BJ (cell line): ENCODE measurements around the gene ZFR2. TPM values are rescaled to one million over a fixed set of nuclear protein-coding genes. Genes with fewer than 3 reads are reported as not detected.

ENCODE experiments used
- CTCF ChIA-PET: fragments of 350-600 bp; formaldehyde crosslinking; extraction: SDS; loops from one replicate; lab custom pipeline; 2021; ENCODE audit warnings: antibody characterized with exemption, inconsistent platforms; lab: Yijun Ruan, JAX
- POLR2A ChIA-PET: fragments of 300-600 bp; sonication (Branson Sonifier 250); formaldehyde crosslinking; extraction: SDS; loops from one replicate; lab custom pipeline; 2021; ENCODE audit warnings: antibody characterized with exemption; lab: Charles Lee
- DNase-seq: peaks from one replicate; pipeline ENCODE4 v3.0.0-alpha.2; 2011; ENCODE audit warnings: low read depth
- H3K27me3 ChIP-seq: 2 replicates; pipeline ENCODE4 v1.6.0; 2011; ENCODE audit warnings: low read length; ENCODE audit not compliant: control insufficient read depth, insufficient read depth
- H3K36me3 ChIP-seq: 2 replicates; pipeline ENCODE4 v1.5.1; 2011; ENCODE audit warnings: low read length; ENCODE audit not compliant: control insufficient read depth, insufficient read depth
- H3K4me3 ChIP-seq: 2 replicates; pipeline ENCODE4 v1.5.1; 2011; ENCODE audit warnings: low read depth, mild to moderate bottlenecking, control low read depth, low read length
- polyA plus RNA-seq: library from polyadenylated mRNA; depleted of rRNA; stranded (reverse); fragments of >200 nt; gene quantifications from 2 replicates; pipeline ENCODE4 v1.2.3, GENCODE V29; 2011
- TF ChIP-seq, protein P1 (sequence below): IDR thresholded peaks from 2 replicates; pipeline ENCODE4 v1.5.1; 2011; ENCODE audit warnings: low read depth, mild to moderate bottlenecking, control low read depth, inconsistent platforms, low read length, moderate library complexity; ENCODE audit not compliant: insufficient read depth

The ZFR2 gene
- polyA plus RNA-seq, 1 experiment: 0.15 TPM

DNA sequence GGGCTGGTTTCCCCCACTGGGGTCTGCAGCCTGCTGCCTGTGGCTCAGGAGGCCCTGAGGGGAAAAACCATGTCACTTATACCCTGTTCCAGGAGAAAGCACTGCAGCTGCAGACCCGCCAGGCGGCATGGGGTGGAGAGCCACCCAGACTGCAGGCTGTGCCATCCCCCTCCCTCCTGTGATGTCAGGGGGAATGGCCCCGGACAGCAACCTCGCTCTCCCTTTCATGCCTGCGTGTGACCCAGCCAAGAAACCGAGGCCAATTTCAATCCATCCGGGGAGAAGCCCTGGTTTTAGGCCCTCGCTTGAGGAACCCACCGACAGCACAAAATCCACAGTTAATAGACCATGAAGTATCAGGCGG is 45.5 kb downstream of the ZFR2 start:
- no peak for DNase-seq
- Histone ChIP-seq H3K36me3 (no peaks in the 10 kb centered on the region), H3K27me3 (no peaks in the 10 kb centered on the region), H3K4me3 (no peak overlapping the region)
- TF ChIP-seq, protein P1, sequence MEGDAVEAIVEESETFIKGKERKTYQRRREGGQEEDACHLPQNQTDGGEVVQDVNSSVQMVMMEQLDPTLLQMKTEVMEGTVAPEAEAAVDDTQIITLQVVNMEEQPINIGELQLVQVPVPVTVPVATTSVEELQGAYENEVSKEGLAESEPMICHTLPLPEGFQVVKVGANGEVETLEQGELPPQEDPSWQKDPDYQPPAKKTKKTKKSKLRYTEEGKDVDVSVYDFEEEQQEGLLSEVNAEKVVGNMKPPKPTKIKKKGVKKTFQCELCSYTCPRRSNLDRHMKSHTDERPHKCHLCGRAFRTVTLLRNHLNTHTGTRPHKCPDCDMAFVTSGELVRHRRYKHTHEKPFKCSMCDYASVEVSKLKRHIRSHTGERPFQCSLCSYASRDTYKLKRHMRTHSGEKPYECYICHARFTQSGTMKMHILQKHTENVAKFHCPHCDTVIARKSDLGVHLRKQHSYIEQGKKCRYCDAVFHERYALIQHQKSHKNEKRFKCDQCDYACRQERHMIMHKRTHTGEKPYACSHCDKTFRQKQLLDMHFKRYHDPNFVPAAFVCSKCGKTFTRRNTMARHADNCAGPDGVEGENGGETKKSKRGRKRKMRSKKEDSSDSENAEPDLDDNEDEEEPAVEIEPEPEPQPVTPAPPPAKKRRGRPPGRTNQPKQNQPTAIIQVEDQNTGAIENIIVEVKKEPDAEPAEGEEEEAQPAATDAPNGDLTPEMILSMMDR: no peak
- ChIA-PET POLR2A (no interaction called here), CTCF (interaction anchor here (1.9 to 3.1 kb wide), 4 partner anchors 8 to 61 kb away, joined by 8 to 23 read pairs (median 22); partner anchors contain the start of gene MRPL54)

DNA sequence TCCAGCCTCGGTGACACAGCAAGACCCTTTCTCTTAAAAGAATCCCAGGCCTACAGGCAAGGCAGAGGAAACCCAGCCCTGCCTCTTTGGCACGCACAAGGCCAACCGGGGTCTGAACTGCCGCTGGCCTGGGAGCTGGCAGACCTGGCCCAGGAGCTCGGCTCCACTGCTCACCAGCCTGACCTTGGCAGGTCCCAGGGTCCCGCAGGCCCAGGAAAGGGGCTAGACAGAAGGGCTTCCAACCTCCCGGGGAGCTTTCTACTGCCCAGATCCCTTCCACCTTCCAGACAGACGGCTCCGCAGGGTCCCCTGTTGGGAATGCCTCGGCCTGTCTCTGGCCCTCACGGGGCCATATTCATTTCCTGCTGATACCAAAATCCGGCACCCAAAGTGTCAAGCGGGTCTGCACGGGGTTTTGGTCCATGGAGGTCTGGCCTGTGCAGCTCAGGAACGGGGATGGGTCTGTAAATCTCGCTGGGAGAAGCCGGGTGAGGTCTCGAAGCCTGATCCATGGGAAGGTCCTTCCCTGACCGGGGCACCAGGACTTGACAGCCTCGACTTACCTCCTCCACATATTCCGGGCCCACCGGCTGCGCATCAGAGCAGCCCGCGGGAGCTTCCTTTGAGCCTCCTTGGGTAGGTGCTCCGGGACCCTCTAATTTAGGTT is 46.0 kb downstream of the ZFR2 start:
- POLR2A ChIA-PET: no interaction called here
- Histone ChIP-seq H3K4me3 (no peak overlapping the region), H3K36me3 (no peaks in the 10 kb centered on the region), H3K27me3 (no peaks in the 10 kb centered on the region)
- TF ChIP-seq, protein P1: no peak
- CTCF ChIA-PET: interaction anchor here (0.6 to 3.1 kb wide), 16 partner anchors 8 to 465 kb away, joined by 3 to 23 read pairs (median 4); partner anchors contain the start of gene MRPL54
- DNase-seq: no peak

DNA sequence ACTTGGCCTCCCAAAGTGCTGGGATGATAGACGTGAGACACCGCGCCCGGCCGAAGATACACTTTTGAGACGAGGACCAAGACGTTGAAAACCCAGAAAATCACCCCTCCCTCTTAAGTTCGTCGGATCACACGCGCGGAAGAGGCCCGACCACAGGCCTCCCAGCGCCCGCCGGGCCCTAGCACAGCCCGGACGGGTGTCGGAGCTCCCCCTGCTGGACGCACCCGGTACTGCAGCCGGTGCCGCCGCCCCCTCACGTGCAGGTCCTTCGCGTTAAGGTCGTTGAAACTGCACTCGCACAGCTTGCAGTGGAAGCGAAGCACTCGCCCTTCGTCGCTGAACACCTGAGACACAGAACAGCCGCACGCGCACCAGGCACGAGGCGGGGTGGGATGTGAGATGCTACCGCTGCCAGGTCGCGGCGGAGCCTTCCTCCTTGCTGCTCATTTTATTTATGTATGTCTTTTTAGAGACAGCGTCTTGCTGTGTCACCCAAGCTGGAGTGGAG is 46.9 kb downstream of the ZFR2 start:
- CTCF ChIA-PET: interaction anchor here (0.6 to 3.1 kb wide), 28 partner anchors 9 to 474 kb away, joined by 3 to 23 read pairs (median 4); partner anchors contain the start of gene MRPL54

DNA sequence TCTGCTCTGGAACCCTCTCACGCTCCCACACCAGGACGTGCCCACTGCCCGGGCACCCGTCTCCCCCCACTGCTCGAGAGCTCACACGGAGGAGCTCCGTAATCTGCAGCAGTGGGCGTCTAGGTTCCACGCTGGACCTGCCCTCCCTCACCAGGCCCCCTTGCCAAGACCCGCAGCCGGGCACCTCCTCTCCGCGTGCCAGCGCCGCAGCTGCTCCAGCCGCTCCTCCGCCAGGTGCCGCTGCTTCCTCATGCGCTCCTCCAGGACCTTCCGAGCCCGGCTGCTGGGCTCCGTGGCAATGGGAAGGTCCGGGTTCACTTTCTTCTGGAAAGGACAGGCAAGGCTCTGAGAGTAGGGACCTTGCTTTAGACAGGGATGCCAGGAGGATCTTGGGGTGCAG is 47.7 kb downstream of the ZFR2 start:
- CTCF ChIA-PET: interaction anchor here (1.1 to 3.1 kb wide), 7 partner anchors 9 to 69 kb away, joined by 3 to 23 read pairs (median 14); no protein-coding TSS in a partner anchor
- no peaks in the 10 kb centered on the region for H3K36me3 ChIP-seq

More for the DNA sequence above, 46.9 kb downstream of the ZFR2 start:
- H3K27me3 ChIP-seq: no peaks in the 10 kb centered on the region
- POLR2A ChIA-PET: interaction anchor here (0.5 kb wide), 1 partner anchor 68 kb away, joined by 3 read pairs; no protein-coding TSS in a partner anchor
- no peak overlapping the region for H3K4me3 ChIP-seq
- H3K36me3 ChIP-seq: no peaks in the 10 kb centered on the region
- TF ChIP-seq, protein P1: peak; percentile 96
- no peak for DNase-seq

GRCh38 chr19:3819989-3820388 is 48.8 kb downstream of the ZFR2 start:
- TF ChIP-seq, protein P1: no peak
- Histone ChIP-seq H3K36me3 (no peaks in the 10 kb centered on the region), H3K27me3 (no peaks in the 10 kb centered on the region), H3K4me3 (no peak overlapping the region)
- ChIA-PET POLR2A (no interaction called here), CTCF (interaction anchor here (3.1 kb wide), 1 partner anchor 21 kb away, joined by 21 read pairs; no protein-coding TSS in a partner anchor)
- DNase-seq: no peak

More for the DNA sequence above, 47.7 kb downstream of the ZFR2 start:
- Histone ChIP-seq H3K27me3 (no peaks in the 10 kb centered on the region), H3K4me3 (no peak overlapping the region)
- DNase-seq: no peak
- TF ChIP-seq, protein P1: no peak
- POLR2A ChIA-PET: no interaction called here
